HCT116 (cell line): ENCODE data around the gene ADK. TPM values are rescaled to one million over a fixed set of nuclear protein-coding genes. Genes with fewer than 3 reads are reported as not detected.
A peak's percentile ranks its signal among the peaks of the same experiment; 100 is the strongest.

Experiments
- ATAC-seq: fragments of 200-7000 bp; cut with Tn5 transposase; 2 replicates; pipeline ENCODE4 v1.9.1; 2020; ENCODE audit warnings: mild to moderate bottlenecking, moderate library complexity
- BruUV-seq: library from RNA; stranded (reverse); fragments of 400-500 nt; replicated peaks from 2 replicates; lab custom pipeline; 2021; lab: Mats Ljungman, UMichigan
- CTCF ChIA-PET: fragments of 300-600 bp; sonication (Branson Sonifier 250); formaldehyde crosslinking; loops from one replicate; lab custom pipeline; 2021; ENCODE audit warnings: antibody characterized with exemption; lab: Charles Lee
- POLR2A ChIA-PET: fragments of 300-600, 350-600 bp; sonication (Branson Sonifier 250); formaldehyde crosslinking; loops from one replicate; lab custom pipeline; 2021; ENCODE audit warnings: antibody characterized with exemption; lab: Charles Lee
- RAD21 ChIA-PET, 2 experiments: fragments of 300-600 bp; sonication (Branson Sonifier 250); formaldehyde crosslinking; loops; one replicate each; lab custom pipeline; 2023; ENCODE audit warnings: low total read pairs in 2 of 2; ENCODE audit not compliant: uncharacterized antibody in 2 of 2, unreplicated experiment in 2 of 2, low non-redundant PET in 1 of 2; lab: Charles Lee
- DNase-seq: peaks from one replicate; pipeline ENCODE4 v3.0.0-alpha.2; 2010; ENCODE audit warnings: low read depth, low spot score
- H2AFZ ChIP-seq: fragments of 200-600 bp; shearing (Covaris generic), sonication (generic); 2 replicates; pipeline ENCODE4 v1.6.1; 2017; ENCODE audit warnings: low read depth, mixed run types, mixed read lengths, antibody characterized with exemption, low read length; ENCODE audit not compliant: poor library complexity, severe bottlenecking
- H3K27ac ChIP-seq: 2 replicates; pipeline ENCODE4 v1.5.1; 2012; ENCODE audit warnings: low read depth, low read length
- H3K27me3 ChIP-seq: fragments of 200-600 bp; sonication (generic); 2 replicates; pipeline ENCODE4 v1.6.1; 2016; ENCODE audit warnings: mixed run types, low read length, mixed read lengths; ENCODE audit not compliant: insufficient read depth
- H3K36me3 ChIP-seq, 2 experiments: fragments of 200-500 bp in 1 of 2; fragments of 200-600 bp in 1 of 2; sonication (Bioruptor generic) in 1 of 2; sonication (generic) in 1 of 2; 2 replicates each; pipeline versions ENCODE4 v1.5.1 to v1.6.1; 2014 to 2016; ENCODE audit warnings: low read length in 2 of 2, inconsistent platforms in 1 of 2, mixed read lengths in 1 of 2, mixed run types in 1 of 2; ENCODE audit not compliant: insufficient read depth in 2 of 2, control insufficient read depth in 1 of 2
- H3K4me1 ChIP-seq, 2 experiments: fragments of 200-600 bp in 1 of 2; sonication (generic) in 1 of 2; 2 replicates each; pipeline versions ENCODE4 v1.5.1 to v1.6.1; 2012 to 2017; ENCODE audit warnings: low read length in 2 of 2, inconsistent platforms in 1 of 2, mild to moderate bottlenecking in 1 of 2, mixed read lengths in 1 of 2, mixed run types in 1 of 2, moderate library complexity in 1 of 2; ENCODE audit not compliant: insufficient read depth in 2 of 2, control insufficient read depth in 1 of 2
- H3K4me2 ChIP-seq: fragments of 200-600 bp; sonication (generic); 2 replicates; pipeline ENCODE4 v1.6.1; 2017; ENCODE audit warnings: mixed run types, low read length, mixed read lengths
- H3K4me3 ChIP-seq, 2 experiments: fragments of 200-600 bp in 1 of 2; sonication (generic) in 1 of 2; replicated peaks in 1 of 2; 2 replicates each; pipeline ENCODE4 v1.5.1; 2011 to 2016; ENCODE audit warnings: low read length in 2 of 2, control low read depth in 1 of 2, low read depth in 1 of 2, mild to moderate bottlenecking in 1 of 2, mixed read lengths in 1 of 2, mixed run types in 1 of 2
- H3K79me2 ChIP-seq: fragments of 200-600 bp; sonication (generic); 2 replicates; pipeline ENCODE4 v1.6.1; 2017; ENCODE audit warnings: mild to moderate bottlenecking, mixed run types, low read length, moderate library complexity, mixed read lengths; ENCODE audit not compliant: insufficient read depth
- H3K9ac ChIP-seq: fragments of 200-600 bp; sonication (generic); 2 replicates; pipeline ENCODE4 v1.6.1; 2016; ENCODE audit warnings: low read length, mixed read lengths
- H3K9me2 ChIP-seq: fragments of 200-600 bp; sonication (generic), shearing (Covaris generic); 2 replicates; pipeline ENCODE4 v1.6.1; 2017; ENCODE audit warnings: mixed run types, mild to moderate bottlenecking, moderate library complexity; ENCODE audit not compliant: insufficient read depth
- H3K9me3 ChIP-seq, 2 experiments: fragments of 200-500 bp in 1 of 2; fragments of 200-600 bp in 1 of 2; sonication (Bioruptor generic) in 1 of 2; sonication (generic) in 1 of 2; 2 replicates each; pipeline ENCODE4 v1.6.1; 2014 to 2017; ENCODE audit warnings: low read length in 2 of 2, mixed read lengths in 2 of 2, inconsistent platforms in 1 of 2, low read depth in 1 of 2, mild to moderate bottlenecking in 1 of 2, mixed run types in 1 of 2, moderate library complexity in 1 of 2; ENCODE audit not compliant: control insufficient read depth in 1 of 2, insufficient read depth in 1 of 2
- H4K20me1 ChIP-seq: fragments of 200-600 bp; sonication (generic), shearing (Covaris generic); 2 replicates; pipeline ENCODE4 v1.6.1; 2017; ENCODE audit warnings: mixed run types, mild to moderate bottlenecking, moderate library complexity; ENCODE audit not compliant: insufficient read depth
- RAD21 ChIP-seq: IDR thresholded peaks from 2 replicates; pipeline ENCODE4 v1.6.1; 2012; ENCODE audit warnings: low read depth, mild to moderate bottlenecking
- SRF ChIP-seq: IDR thresholded peaks from 2 replicates; pipeline ENCODE4 v1.6.1; 2012; ENCODE audit warnings: low read depth
- YY1 ChIP-seq: IDR thresholded peaks from 2 replicates; pipeline ENCODE4 v1.6.1; 2011; ENCODE audit warnings: low read length, low read depth, moderate library complexity, mild to moderate bottlenecking; ENCODE audit not compliant: insufficient replicate concordance; ENCODE audit errors: extremely low read depth
- intact Hi-C: fragments of 100-400 bp; cut with micrococcal nuclease; formaldehyde crosslinking; loops from 2 replicates; pipeline ENCODE4 v1.10.0; 2022
- total RNA-seq: library from RNA; stranded (reverse); gene quantifications from one replicate; pipeline ENCODE4 v1.2.1, GENCODE V29; 2021; ENCODE audit not compliant: unreplicated experiment
- TF ChIP-seq, protein P1 (sequence below), 3 experiments: fragments of 200-600 bp in 1 of 3; sonication (generic) in 1 of 3; IDR thresholded peaks in 2 of 3; conservative IDR thresholded peaks in 1 of 3; 2 replicates each; pipeline ENCODE4 v1.5.1; 2012 to 2017; ENCODE audit warnings: low read depth in 2 of 3, low read length in 2 of 3, antibody characterized with exemption in 1 of 3, borderline replicate concordance in 1 of 3, control low read depth in 1 of 3, mild to moderate bottlenecking in 1 of 3, mixed read lengths in 1 of 3, mixed run types in 1 of 3, moderate library complexity in 1 of 3; ENCODE audit not compliant: insufficient read depth in 1 of 3
- TF ChIP-seq, protein P2 (sequence below): IDR thresholded peaks from 2 replicates; pipeline ENCODE4 v1.6.1; 2011; ENCODE audit warnings: mild to moderate bottlenecking, low read length, moderate library complexity; ENCODE audit not compliant: insufficient replicate concordance; ENCODE audit errors: extremely low read depth
- TF ChIP-seq, protein P3 (sequence below): IDR thresholded peaks from 2 replicates; pipeline ENCODE4 v1.6.1; 2012

Gene ADK
- total RNA-seq, 1 experiment from 2014 or later = 55.0 TPM

DNA sequence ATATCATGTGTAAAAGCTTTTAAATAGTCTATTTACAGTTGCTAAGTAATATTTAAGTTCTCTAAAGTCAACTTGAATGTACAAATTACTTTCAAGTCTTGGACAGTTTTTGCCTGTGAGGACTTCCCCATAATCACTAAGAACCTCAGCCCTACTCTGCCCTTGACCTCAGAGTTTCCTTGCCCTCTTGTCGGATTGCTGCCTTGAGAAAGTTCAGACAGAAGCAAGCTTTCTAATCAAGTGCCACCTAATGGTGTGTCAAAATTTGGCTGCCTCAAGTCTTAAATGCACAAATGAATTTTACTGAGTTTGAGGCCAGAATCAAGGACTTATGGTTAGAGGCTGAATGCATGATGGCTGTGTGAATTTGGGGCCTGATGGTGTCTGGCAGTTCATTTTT is 587.0 kb downstream of the ADK start:
- DNase-seq = no peak
- TF ChIP-seq, protein P1, sequence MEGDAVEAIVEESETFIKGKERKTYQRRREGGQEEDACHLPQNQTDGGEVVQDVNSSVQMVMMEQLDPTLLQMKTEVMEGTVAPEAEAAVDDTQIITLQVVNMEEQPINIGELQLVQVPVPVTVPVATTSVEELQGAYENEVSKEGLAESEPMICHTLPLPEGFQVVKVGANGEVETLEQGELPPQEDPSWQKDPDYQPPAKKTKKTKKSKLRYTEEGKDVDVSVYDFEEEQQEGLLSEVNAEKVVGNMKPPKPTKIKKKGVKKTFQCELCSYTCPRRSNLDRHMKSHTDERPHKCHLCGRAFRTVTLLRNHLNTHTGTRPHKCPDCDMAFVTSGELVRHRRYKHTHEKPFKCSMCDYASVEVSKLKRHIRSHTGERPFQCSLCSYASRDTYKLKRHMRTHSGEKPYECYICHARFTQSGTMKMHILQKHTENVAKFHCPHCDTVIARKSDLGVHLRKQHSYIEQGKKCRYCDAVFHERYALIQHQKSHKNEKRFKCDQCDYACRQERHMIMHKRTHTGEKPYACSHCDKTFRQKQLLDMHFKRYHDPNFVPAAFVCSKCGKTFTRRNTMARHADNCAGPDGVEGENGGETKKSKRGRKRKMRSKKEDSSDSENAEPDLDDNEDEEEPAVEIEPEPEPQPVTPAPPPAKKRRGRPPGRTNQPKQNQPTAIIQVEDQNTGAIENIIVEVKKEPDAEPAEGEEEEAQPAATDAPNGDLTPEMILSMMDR (IDR thresholded peaks at IDR 0.05 in 2 of 3, conservative IDR thresholded peaks at IDR 0.05 in 1 of 3; ENCODE audit: borderline replicate concordance in 1 of 3, insufficient read depth in 1 of 3, low read depth in 2 of 3, low read length in 2 of 3) = no peak
- TF ChIP-seq SRF (no peak), RAD21 (peak; percentile 34; the same call in 1 of the 2 replicates), YY1 (no peak)
- no peak overlapping the region for H3K27ac ChIP-seq
- no peaks in the 10 kb centered on the region for H3K79me2 ChIP-seq
- no peaks in the 10 kb centered on the region for H3K4me1 ChIP-seq
- no peak overlapping the region for H3K4me2 ChIP-seq
- POLR2A ChIA-PET = no interaction called here
- no peaks in the 10 kb centered on the region for H3K9me2 ChIP-seq
- H3K9ac ChIP-seq = no peak overlapping the region
- H3K27me3 ChIP-seq = no peaks in the 10 kb centered on the region
- no TSS peak for BruUV-seq
- RAD21 ChIA-PET = no interaction called here
- no peaks in the 10 kb centered on the region for H3K36me3 ChIP-seq
- H4K20me1 ChIP-seq = no peaks in the 10 kb centered on the region
- H2AFZ ChIP-seq = no peak overlapping the region
- intact Hi-C loops = no loop called here
- no peaks in the 10 kb centered on the region for H3K9me3 ChIP-seq
- CTCF ChIA-PET = interaction anchor here (1.2 kb wide), 1 partner anchor 10 kb away, joined by 3 read pairs; no protein-coding TSS in a partner anchor
- H3K4me3 ChIP-seq = no peak overlapping the region
- no peak for ATAC-seq

DNA sequence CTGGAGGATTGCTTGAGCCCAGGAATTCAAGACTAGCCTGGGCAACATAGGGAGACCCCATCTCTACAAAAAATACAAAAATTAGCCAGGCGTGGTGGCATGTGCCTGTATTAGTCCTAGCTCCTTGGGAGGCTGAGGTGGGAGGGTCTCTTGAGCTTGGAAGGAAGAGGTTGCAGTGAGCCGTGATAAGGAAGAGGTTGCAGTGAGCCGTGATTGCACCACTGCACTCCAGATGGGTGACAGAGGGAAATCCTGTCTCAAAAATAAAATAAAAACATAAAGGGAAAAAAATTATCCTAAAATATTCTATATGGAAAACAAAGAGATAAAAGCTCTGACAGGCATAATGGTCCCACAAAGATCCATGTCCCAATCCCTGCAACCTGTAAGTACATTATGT is 587.5 kb downstream of the ADK start:
- no peak overlapping the region for H3K4me3 ChIP-seq
- TF ChIP-seq, protein P2, sequence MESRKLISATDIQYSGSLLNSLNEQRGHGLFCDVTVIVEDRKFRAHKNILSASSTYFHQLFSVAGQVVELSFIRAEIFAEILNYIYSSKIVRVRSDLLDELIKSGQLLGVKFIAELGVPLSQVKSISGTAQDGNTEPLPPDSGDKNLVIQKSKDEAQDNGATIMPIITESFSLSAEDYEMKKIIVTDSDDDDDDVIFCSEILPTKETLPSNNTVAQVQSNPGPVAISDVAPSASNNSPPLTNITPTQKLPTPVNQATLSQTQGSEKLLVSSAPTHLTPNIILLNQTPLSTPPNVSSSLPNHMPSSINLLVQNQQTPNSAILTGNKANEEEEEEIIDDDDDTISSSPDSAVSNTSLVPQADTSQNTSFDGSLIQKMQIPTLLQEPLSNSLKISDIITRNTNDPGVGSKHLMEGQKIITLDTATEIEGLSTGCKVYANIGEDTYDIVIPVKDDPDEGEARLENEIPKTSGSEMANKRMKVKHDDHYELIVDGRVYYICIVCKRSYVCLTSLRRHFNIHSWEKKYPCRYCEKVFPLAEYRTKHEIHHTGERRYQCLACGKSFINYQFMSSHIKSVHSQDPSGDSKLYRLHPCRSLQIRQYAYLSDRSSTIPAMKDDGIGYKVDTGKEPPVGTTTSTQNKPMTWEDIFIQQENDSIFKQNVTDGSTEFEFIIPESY = no peak
- TF ChIP-seq, protein P3, sequence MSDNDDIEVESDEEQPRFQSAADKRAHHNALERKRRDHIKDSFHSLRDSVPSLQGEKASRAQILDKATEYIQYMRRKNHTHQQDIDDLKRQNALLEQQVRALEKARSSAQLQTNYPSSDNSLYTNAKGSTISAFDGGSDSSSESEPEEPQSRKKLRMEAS = no peak
- ChIA-PET CTCF (interaction anchor here (1.2 kb wide), 1 partner anchor 10 kb away, joined by 3 read pairs; no protein-coding TSS in a partner anchor), RAD21 (no interaction called here), POLR2A (no interaction called here)
- no peaks in the 10 kb centered on the region for H3K36me3 ChIP-seq
- no peak overlapping the region for H3K27ac ChIP-seq
- no peak for DNase-seq
- intact Hi-C loops = no loop called here
- no peaks in the 10 kb centered on the region for H3K79me2 ChIP-seq
- no peak overlapping the region for H3K9ac ChIP-seq
- H4K20me1 ChIP-seq = no peaks in the 10 kb centered on the region
- H3K27me3 ChIP-seq = no peaks in the 10 kb centered on the region
- H3K4me2 ChIP-seq = no peak overlapping the region
- no peak for ATAC-seq
- no peak overlapping the region for H2AFZ ChIP-seq
- H3K9me3 ChIP-seq = no peaks in the 10 kb centered on the region
- no peaks in the 10 kb centered on the region for H3K9me2 ChIP-seq
- H3K4me1 ChIP-seq = no peaks in the 10 kb centered on the region
- no TSS peak for BruUV-seq
